ENCODE measurements around the gene TFF3.
A peak's percentile ranks its signal among the peaks of the same experiment; 100 is the strongest.

The TFF3 gene

GRCh38 chr21:42319376-42319775 is 4.2 kb upstream of the TFF3 start:
- H3K4me1 ChIP-seq (ENCODE audit: control insufficient read depth, insufficient read depth, low read depth, low read length): peaks cover 42% of the 10 kb centered on the region
- H3K27me3 ChIP-seq (ENCODE audit: control insufficient read depth in 1 of 2, insufficient read depth in 1 of 2, low read length in 2 of 2): peaks cover 0 to 51% of the 10 kb centered on the region in 2 experiments
- H2BK15ac ChIP-seq (ENCODE audit: low read depth, poor library complexity, severe bottlenecking): no peak overlapping the region
- WGBS: 80% methylated on average over 8 of the region's 10 CpGs
- DNase-seq: no peak
- no peak overlapping the region for H3K27ac ChIP-seq (ENCODE audit: low read length, poor library complexity, severe bottlenecking)
- no peak overlapping the region for H2BK12ac ChIP-seq (ENCODE audit: low read length in 2 of 2)
- H4K8ac ChIP-seq (ENCODE audit: low read length): no peak overlapping the region
- H3K36me3 ChIP-seq (ENCODE audit: control insufficient read depth in 1 of 2, insufficient read depth in 2 of 2, low read depth in 1 of 2, low read length in 2 of 2): peaks cover 0 to 3% of the 10 kb centered on the region in 2 experiments
- H4K91ac ChIP-seq (ENCODE audit: low read length): no peak overlapping the region
- no peak overlapping the region for H2AK5ac ChIP-seq (ENCODE audit: low read length, severe bottlenecking)
- no peak overlapping the region for H3K4ac ChIP-seq (ENCODE audit: low read depth in 1 of 2, low read length in 2 of 2)
- no peak overlapping the region for H2BK120ac ChIP-seq (ENCODE audit: low read depth, low read length)
- H2BK5ac ChIP-seq (ENCODE audit: low read depth, low read length, poor library complexity, severe bottlenecking): no peak overlapping the region
- H3K4me3 ChIP-seq (ENCODE audit: insufficient read depth in 1 of 2, low read depth in 1 of 2, low read length in 2 of 2): no peak overlapping the region
- H3K14ac ChIP-seq (ENCODE audit: low read length in 2 of 2): no peak overlapping the region
- H3K9ac ChIP-seq (ENCODE audit: low read length): no peak overlapping the region
- no peak overlapping the region for H3K4me2 ChIP-seq (ENCODE audit: low read length, poor library complexity, severe bottlenecking)
- H3K18ac ChIP-seq (ENCODE audit: low read depth in 1 of 2, low read length in 2 of 2): no peak overlapping the region
- H2AFZ ChIP-seq (ENCODE audit: low read depth, low read length): no peak overlapping the region
- H3K9me3 ChIP-seq (ENCODE audit: control insufficient read depth, low read length): no peaks in the 10 kb centered on the region
- H3K79me1 ChIP-seq (replicated peaks; ENCODE audit: low read length, poor library complexity, severe bottlenecking): no peaks in the 10 kb centered on the region
- H3K23ac ChIP-seq (ENCODE audit: low read length in 2 of 2): no peak overlapping the region

GRCh38 chr21:42317826-42318746 is 2.9 kb upstream of the TFF3 start:
- Histone ChIP-seq H3K36me3 (ENCODE audit: control insufficient read depth in 1 of 2, insufficient read depth in 2 of 2, low read depth in 1 of 2, low read length in 2 of 2) (peaks cover 0 to 3% of the 10 kb centered on the region in 2 experiments), H4K8ac (ENCODE audit: low read length) (no peak overlapping the region), H2AK5ac (ENCODE audit: low read length, severe bottlenecking) (peak overlapping the region; percentile 92), H2BK120ac (ENCODE audit: low read depth, low read length) (no peak overlapping the region), H3K23ac (ENCODE audit: low read length in 2 of 2) (no peak overlapping the region), H3K27ac (ENCODE audit: low read length, poor library complexity, severe bottlenecking) (no peak overlapping the region), H2AFZ (ENCODE audit: low read depth, low read length) (no peak overlapping the region), H3K14ac (ENCODE audit: low read length in 2 of 2) (no peak overlapping the region), H2BK15ac (ENCODE audit: low read depth, poor library complexity, severe bottlenecking) (no peak overlapping the region), H3K4ac (ENCODE audit: low read depth in 1 of 2, low read length in 2 of 2) (no peak overlapping the region), H3K79me1 (replicated peaks; ENCODE audit: low read length, poor library complexity, severe bottlenecking) (no peaks in the 10 kb centered on the region), H3K4me3 (ENCODE audit: insufficient read depth in 1 of 2, low read depth in 1 of 2, low read length in 2 of 2) (no peak overlapping the region), H3K27me3 (ENCODE audit: control insufficient read depth in 1 of 2, insufficient read depth in 1 of 2, low read length in 2 of 2) (peaks cover 0 to 58% of the 10 kb centered on the region in 2 experiments), H3K4me1 (ENCODE audit: control insufficient read depth, insufficient read depth, low read depth, low read length) (peaks cover 55% of the 10 kb centered on the region), H2BK12ac (ENCODE audit: low read length in 2 of 2) (no peak overlapping the region), H3K9ac (ENCODE audit: low read length) (no peak overlapping the region), H2BK5ac (ENCODE audit: low read depth, low read length, poor library complexity, severe bottlenecking) (no peak overlapping the region), H3K4me2 (ENCODE audit: low read length, poor library complexity, severe bottlenecking) (no peak overlapping the region), H4K91ac (ENCODE audit: low read length) (no peak overlapping the region), H3K18ac (ENCODE audit: low read depth in 1 of 2, low read length in 2 of 2) (no peak overlapping the region), H3K9me3 (ENCODE audit: control insufficient read depth, low read length) (no peaks in the 10 kb centered on the region)
- no peak for DNase-seq
- WGBS: 73% methylated on average over 20 of the region's 20 CpGs

GRCh38 chr21:42317341-42317741 is 2.1 kb upstream of the TFF3 start:
- H4K8ac ChIP-seq (ENCODE audit: low read length): no peak overlapping the region
- no peak overlapping the region for H2BK5ac ChIP-seq (ENCODE audit: low read depth, low read length, poor library complexity, severe bottlenecking)
- H3K79me1 ChIP-seq (replicated peaks; ENCODE audit: low read length, poor library complexity, severe bottlenecking): peaks cover 1% of the 10 kb centered on the region
- H3K4me1 ChIP-seq (ENCODE audit: control insufficient read depth, insufficient read depth, low read depth, low read length): peaks cover 61% of the 10 kb centered on the region
- H3K27me3 ChIP-seq (ENCODE audit: control insufficient read depth in 1 of 2, insufficient read depth in 1 of 2, low read length in 2 of 2): peaks cover 0 to 58% of the 10 kb centered on the region in 2 experiments
- H4K91ac ChIP-seq (ENCODE audit: low read length): no peak overlapping the region
- no peak overlapping the region for H2BK12ac ChIP-seq (ENCODE audit: low read length in 2 of 2)
- H3K9me3 ChIP-seq (ENCODE audit: control insufficient read depth, low read length): no peaks in the 10 kb centered on the region
- no peak overlapping the region for H3K4ac ChIP-seq (ENCODE audit: low read depth in 1 of 2, low read length in 2 of 2)
- H3K4me3 ChIP-seq (ENCODE audit: insufficient read depth in 1 of 2, low read depth in 1 of 2, low read length in 2 of 2): no peak overlapping the region
- no peak overlapping the region for H3K27ac ChIP-seq (ENCODE audit: low read length, poor library complexity, severe bottlenecking)
- WGBS: 51% methylated on average over 8 of the region's 8 CpGs
- no peak overlapping the region for H2AFZ ChIP-seq (ENCODE audit: low read depth, low read length)
- no peak overlapping the region for H3K9ac ChIP-seq (ENCODE audit: low read length)
- no peak overlapping the region for H2BK120ac ChIP-seq (ENCODE audit: low read depth, low read length)
- no peak overlapping the region for H3K18ac ChIP-seq (ENCODE audit: low read depth in 1 of 2, low read length in 2 of 2)
- peak overlapping the region; percentile 92 for H2AK5ac ChIP-seq (ENCODE audit: low read length, severe bottlenecking)
- no peak overlapping the region for H3K4me2 ChIP-seq (ENCODE audit: low read length, poor library complexity, severe bottlenecking)
- H3K23ac ChIP-seq (ENCODE audit: low read length in 2 of 2): no peak overlapping the region
- DNase-seq: no peak
- H3K36me3 ChIP-seq (ENCODE audit: control insufficient read depth in 1 of 2, insufficient read depth in 2 of 2, low read depth in 1 of 2, low read length in 2 of 2): peaks cover 0 to 8% of the 10 kb centered on the region in 2 experiments
- H3K14ac ChIP-seq (ENCODE audit: low read length in 2 of 2): no peak overlapping the region
- H2BK15ac ChIP-seq (ENCODE audit: low read depth, poor library complexity, severe bottlenecking): no peak overlapping the region

GRCh38 chr21:42316891-42317290 is 1.7 kb upstream of the TFF3 start:
- no peak overlapping the region for H2BK15ac ChIP-seq (ENCODE audit: low read depth, poor library complexity, severe bottlenecking)
- H2AK5ac ChIP-seq (ENCODE audit: low read length, severe bottlenecking): peak overlapping the region; percentile 92
- no peak overlapping the region for H2BK120ac ChIP-seq (ENCODE audit: low read depth, low read length)
- no peak for DNase-seq
- peak overlapping the region; percentile 76 for H3K27ac ChIP-seq (ENCODE audit: low read length, poor library complexity, severe bottlenecking)
- H3K9me3 ChIP-seq (ENCODE audit: control insufficient read depth, low read length): no peaks in the 10 kb centered on the region
- H3K18ac ChIP-seq (ENCODE audit: low read depth in 1 of 2, low read length in 2 of 2): no peak overlapping the region
- no peak overlapping the region for H2AFZ ChIP-seq (ENCODE audit: low read depth, low read length)
- WGBS: 71% methylated on average over 15 of the region's 16 CpGs
- no peak overlapping the region for H3K4me2 ChIP-seq (ENCODE audit: low read length, poor library complexity, severe bottlenecking)
- no peak overlapping the region for H4K8ac ChIP-seq (ENCODE audit: low read length)
- H3K9ac ChIP-seq (ENCODE audit: low read length): no peak overlapping the region
- H2BK5ac ChIP-seq (ENCODE audit: low read depth, low read length, poor library complexity, severe bottlenecking): no peak overlapping the region
- no peak overlapping the region for H3K4ac ChIP-seq (ENCODE audit: low read depth in 1 of 2, low read length in 2 of 2)
- H3K4me1 ChIP-seq (ENCODE audit: control insufficient read depth, insufficient read depth, low read depth, low read length): peaks cover 64% of the 10 kb centered on the region
- peaks cover 0 to 59% of the 10 kb centered on the region in 2 experiments for H3K27me3 ChIP-seq (ENCODE audit: control insufficient read depth in 1 of 2, insufficient read depth in 1 of 2, low read length in 2 of 2)
- H3K36me3 ChIP-seq (ENCODE audit: control insufficient read depth in 1 of 2, insufficient read depth in 2 of 2, low read depth in 1 of 2, low read length in 2 of 2): peaks cover 0 to 8% of the 10 kb centered on the region in 2 experiments
- no peak overlapping the region for H2BK12ac ChIP-seq (ENCODE audit: low read length in 2 of 2)
- H3K79me1 ChIP-seq (replicated peaks; ENCODE audit: low read length, poor library complexity, severe bottlenecking): peaks cover 1% of the 10 kb centered on the region
- no peak overlapping the region for H3K14ac ChIP-seq (ENCODE audit: low read length in 2 of 2)
- no peak overlapping the region for H4K91ac ChIP-seq (ENCODE audit: low read length)
- peak overlapping the region in 1 of 2 experiments; percentile 36 for H3K23ac ChIP-seq (ENCODE audit: low read length in 2 of 2)
- no peak overlapping the region for H3K4me3 ChIP-seq (ENCODE audit: insufficient read depth in 1 of 2, low read depth in 1 of 2, low read length in 2 of 2)

Measured in mesenchymal stem cell (in vitro differentiated cells and primary cell).